Heart right ventricle (tissue), 16 donors: ENCODE measurements around the gene PCNX4. TPM values are rescaled to one million over a fixed set of nuclear protein-coding genes. Genes with fewer than 3 reads are reported as not detected.

ENCODE experiments used
- ATAC-seq, 8 donors: fragments of 200-7000 bp; cut with Tn5 transposase; one replicate each; pipeline ENCODE4 v1.9.1; 2020; ENCODE audit warnings: mild to moderate bottlenecking in 8 of 8, moderate library complexity in 8 of 8, moderate number of reproducible peaks in 1 of 8
- DNase-seq, 2 donors: peaks; one replicate each; pipeline ENCODE4 v3.0.0-alpha.2; 2020
- H3K27ac ChIP-seq, 10 donors: fragments of 200-600 bp; sonication (generic) in 2 of 10; one replicate each; pipeline versions ENCODE4 v1.5.0 to v1.8.0; 2020 to 2022; ENCODE audit warnings: mild to moderate bottlenecking in 3 of 10
- H3K27me3 ChIP-seq, 7 donors: fragments of 200-600 bp; one replicate each; pipeline ENCODE4 v1.8.0; 2021 to 2022; ENCODE audit warnings: mild to moderate bottlenecking in 2 of 7
- H3K36me3 ChIP-seq, 9 donors: fragments of 200-600 bp; sonication (generic) in 1 of 9; one replicate each; pipeline versions ENCODE4 v1.5.0 to v1.8.0; 2020 to 2022; ENCODE audit warnings: mild to moderate bottlenecking in 2 of 9
- H3K4me1 ChIP-seq, 9 donors: fragments of 200-600 bp; sonication (generic) in 1 of 9; one replicate each; pipeline versions ENCODE4 v1.5.0 to v1.8.0; 2020 to 2022; ENCODE audit warnings: mild to moderate bottlenecking in 4 of 9
- H3K4me3 ChIP-seq, 10 donors: fragments of 200-600 bp; sonication (generic) in 2 of 10; one replicate each; pipeline versions ENCODE4 v1.5.0 to v1.8.0; 2020 to 2022; ENCODE audit warnings: mild to moderate bottlenecking in 7 of 10, moderate library complexity in 2 of 10
- H3K9me3 ChIP-seq, 11 donors: fragments of 200-600 bp in 10 of 11; sonication (generic) in 2 of 11; one replicate each; pipeline versions ENCODE4 v1.5.0 to v1.8.0; 2013 to 2022; ENCODE audit warnings: mild to moderate bottlenecking in 2 of 11, control low read depth in 1 of 11, moderate library complexity in 1 of 11
- WGBS, 2 donors: extraction: QIAGEN DNeasy Blood & Tissue Kit; methylation state at CpG; one replicate each; pipeline ENCODE4 v1.1.7; 2013; ENCODE audit warnings: inconsistent platforms in 1 of 2; 5-methylcytosine and 5-hydroxymethylcytosine counted together
- intact Hi-C, 10 donors: fragments of 100-400 bp; cut with DNase I; formaldehyde crosslinking; loops; one replicate each; pipeline versions ENCODE4 v1.11.1 to v1.14.2; 2022
- polyA plus RNA-seq, 2 donors: library from polyadenylated mRNA; stranded (reverse); fragments of 200-250 nt; gene quantifications; one replicate each; pipeline ENCODE4 v1.2.3, GENCODE V29; 2013
- total RNA-seq, 10 donors: library from RNA; stranded (reverse); fragmentation: NEBNext Ultra II Directional in 3 of 10; extraction: Animal tissue kit (Norgen Biotek cat#: 25700) in 3 of 10; gene quantifications; one replicate each; pipeline versions ENCODE4 v1.2.1 to v1.2.4, GENCODE V29; 2021 to 2023
- TF ChIP-seq, protein P1 (sequence below), 9 donors: fragments of 200-600 bp; sonication (generic) in 2 of 9; IDR thresholded peaks; one replicate each; pipeline versions ENCODE4 v1.5.0 to v1.8.0; 2021 to 2022; ENCODE audit warnings: antibody characterized with exemption in 9 of 9, mild to moderate bottlenecking in 5 of 9, moderate library complexity in 1 of 9
- donor health status: Arrhythmogenic right ventricular cardiomyopathy.
- donor health status: ischemic (EF 13 %, LVEDD 7.1; RV severe dilation, severe dysfunction).
- donor health status: healthy with polysubstance abuse.
- donor health status: DM: no; HTN: yes; CAD: no.
- donor health status: DM: no; HTN: no; CAD: no.
- donor health status: ischemic (EF 25% LVEDD 6.9; RV normal size, moderate dysfunction).
- donor health status: ischemic (EF 25% LVEDD 5.7; RV mildly dilated, moderate dysfunction).
- donor health status: healthy.
- donor health status: DM: yes; HTN: yes; CAD: no.
- donor health status: Ischemic cardiomyopathy.
- donor health status: ischemic (EF 35%, LVEDD 5.7; RV mildly dilated, moderate dysfunction).
- donor health status: nonischemic (EF 11% LVEDD 7.7; RV severe dilation, severe dysfunction).
- donor health status: DM: yes; HTN: yes; CAD: no.
- donor health status: PGD.
- donor health status: ischemic (EF 29% LVEDD 5.4; RV normal size, mild dysfunction).
- donor health status: nonischemic (EF 23%, LVEDD 6.1; RV moderate dilation, normal function).

Gene PCNX4
- total and polyA plus RNA-seq, 12 donors: 10.9 to 56.7 (median 31.2) TPM

DNA sequence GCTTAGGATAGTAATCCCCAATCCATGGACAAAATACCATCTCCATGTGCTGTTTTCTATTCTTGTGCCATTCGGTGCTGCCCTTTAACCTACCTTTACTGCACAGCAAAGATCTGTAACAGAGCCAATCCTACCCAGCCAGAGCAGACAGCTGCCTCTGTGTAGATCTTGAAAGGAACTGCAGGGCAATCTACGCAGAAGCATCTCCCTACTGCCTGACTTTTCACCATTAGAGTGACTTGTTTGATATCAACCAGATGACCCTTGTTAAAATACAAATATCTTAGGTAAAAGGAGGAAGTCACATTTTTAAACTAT lies 123.4 kb downstream of the PCNX4 start:
- TF ChIP-seq, protein P1, sequence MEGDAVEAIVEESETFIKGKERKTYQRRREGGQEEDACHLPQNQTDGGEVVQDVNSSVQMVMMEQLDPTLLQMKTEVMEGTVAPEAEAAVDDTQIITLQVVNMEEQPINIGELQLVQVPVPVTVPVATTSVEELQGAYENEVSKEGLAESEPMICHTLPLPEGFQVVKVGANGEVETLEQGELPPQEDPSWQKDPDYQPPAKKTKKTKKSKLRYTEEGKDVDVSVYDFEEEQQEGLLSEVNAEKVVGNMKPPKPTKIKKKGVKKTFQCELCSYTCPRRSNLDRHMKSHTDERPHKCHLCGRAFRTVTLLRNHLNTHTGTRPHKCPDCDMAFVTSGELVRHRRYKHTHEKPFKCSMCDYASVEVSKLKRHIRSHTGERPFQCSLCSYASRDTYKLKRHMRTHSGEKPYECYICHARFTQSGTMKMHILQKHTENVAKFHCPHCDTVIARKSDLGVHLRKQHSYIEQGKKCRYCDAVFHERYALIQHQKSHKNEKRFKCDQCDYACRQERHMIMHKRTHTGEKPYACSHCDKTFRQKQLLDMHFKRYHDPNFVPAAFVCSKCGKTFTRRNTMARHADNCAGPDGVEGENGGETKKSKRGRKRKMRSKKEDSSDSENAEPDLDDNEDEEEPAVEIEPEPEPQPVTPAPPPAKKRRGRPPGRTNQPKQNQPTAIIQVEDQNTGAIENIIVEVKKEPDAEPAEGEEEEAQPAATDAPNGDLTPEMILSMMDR (IDR thresholded peaks at IDR 0.05): no peak
- H3K27ac ChIP-seq: peak overlapping the region in 3 of 10 donors; percentile 1 to 52 (median 50)
- peak in 1 of 2 donors; percentile 11 for DNase-seq
- WGBS, 2 donors: 54 to 63% methylated on average over 2 of the region's 2 CpGs
- H3K4me3 ChIP-seq: no peak overlapping the region
- H3K36me3 ChIP-seq: no peaks in the 10 kb centered on the region
- intact Hi-C loops: loop anchor here in 1 of 10 donors (10.0 kb wide), 1 partner anchor 110 kb away; no protein-coding TSS in a partner anchor
- peak in 5 of 8 donors; percentile 42 to 86 (median 78) for ATAC-seq
- peaks cover 0 to 16% (median 3%) of the 10 kb centered on the region in 9 donors for H3K4me1 ChIP-seq
- no peaks in the 10 kb centered on the region for H3K9me3 ChIP-seq
- no peaks in the 10 kb centered on the region for H3K27me3 ChIP-seq

GRCh38 chr14:60215520-60216420 lies 124.0 kb downstream of the PCNX4 start:
- Histone ChIP-seq H3K36me3 (no peaks in the 10 kb centered on the region), H3K9me3 (no peaks in the 10 kb centered on the region), H3K4me1 (peaks cover 0 to 16% (median 3%) of the 10 kb centered on the region in 9 donors), H3K4me3 (no peak overlapping the region), H3K27me3 (no peaks in the 10 kb centered on the region), H3K27ac (peak overlapping the region in 2 of 10 donors; percentile 50 to 52)
- intact Hi-C loops: loop anchor here in 1 of 10 donors (10.0 kb wide), 1 partner anchor 109 kb away; no protein-coding TSS in a partner anchor
- peak in 2 of 8 donors; percentile 15 to 21 for ATAC-seq
- WGBS, 2 donors: 84 to 92% methylated on average over 4 of the region's 4 CpGs
- no peak for DNase-seq
- TF ChIP-seq, protein P1 (IDR thresholded peaks at IDR 0.05): no peak

DNA sequence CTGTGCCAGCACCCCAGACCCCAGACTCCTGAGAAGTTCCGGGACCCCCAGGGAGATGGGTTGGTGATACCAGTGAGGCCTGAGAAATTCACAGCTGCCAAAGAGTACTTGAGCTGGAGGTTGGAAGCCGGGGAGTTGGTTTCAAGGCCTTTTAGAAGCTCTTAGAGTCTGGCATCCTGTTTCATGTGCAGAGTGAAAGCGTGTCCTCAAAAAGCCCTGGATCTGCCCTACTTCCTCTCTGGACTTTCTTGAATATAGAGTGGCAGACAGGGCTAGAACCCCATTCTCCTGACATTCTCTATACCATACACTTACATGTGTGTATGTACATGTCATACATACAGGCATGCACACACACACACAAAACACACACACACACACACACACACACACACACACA lies 126.0 kb downstream of the PCNX4 start:
- intact Hi-C loops: loop anchor here in 1 of 10 donors (10.0 kb wide), 1 partner anchor 107 kb away; no protein-coding TSS in a partner anchor
- 65 to 66% methylated on average over 3 of the region's 3 CpGs for WGBS, 2 donors
- no peaks in the 10 kb centered on the region for H3K36me3 ChIP-seq
- peaks cover 0 to 16% (median 3%) of the 10 kb centered on the region in 9 donors for H3K4me1 ChIP-seq
- H3K27me3 ChIP-seq: no peaks in the 10 kb centered on the region
- TF ChIP-seq, protein P1 (IDR thresholded peaks at IDR 0.05): no peak
- H3K27ac ChIP-seq: peak overlapping the region in 1 of 10 donors; percentile 44
- no peak overlapping the region for H3K4me3 ChIP-seq
- DNase-seq: no peak
- peak in 1 of 8 donors; percentile 28 for ATAC-seq
- no peaks in the 10 kb centered on the region for H3K9me3 ChIP-seq

Other genes with a start within 250 kb of the PCNX4 start
- gene RTN1, start 221.1 kb upstream of the PCNX4 start, total RNA-seq: 1 to 10 TPM in 3 of 10 donors, under 1 TPM in 7; 0.40 to 5.5 (median 0.92) TPM
- under 1 TPM; 0.52 to 0.59 TPM for gene RTN1, start 221.1 kb upstream of the PCNX4 start, polyA plus RNA-seq
- gene LRRC9, start 171.8 kb upstream of the PCNX4 start, total RNA-seq: 1 to 10 TPM in 1 of 10 donors, under 1 TPM in 6, not detected in 3; 0.07 to 1.7 (median 0.32) TPM
- gene LRRC9, start 171.8 kb upstream of the PCNX4 start, polyA plus RNA-seq: under 1 TPM in 1 of 2 donors, not detected in 1; 0.01 TPM
- 10 to 100 TPM; 24.5 to 55.5 (median 32.1) TPM for gene DHRS7, start 73.5 kb downstream of the PCNX4 start, total RNA-seq
- 10 to 100 TPM; 38.1 to 73.9 TPM for gene DHRS7, start 73.5 kb downstream of the PCNX4 start, polyA plus RNA-seq
- 100 to 1,000 TPM in 5 of 10 donors, 10 to 100 TPM in 5; 79.9 to 122 (median 101) TPM for gene PPM1A, start 157.3 kb downstream of the PCNX4 start, total RNA-seq
- 10 to 100 TPM; 27.0 to 29.0 TPM for gene PPM1A, start 157.3 kb downstream of the PCNX4 start, polyA plus RNA-seq